GM11168 (cell line): ENCODE measurements around the gene SLC16A13.
"Not testable (repeated sequence)": the region's sequence is repeated elsewhere in the genome, so short reads cannot be mapped to it uniquely, and the experiment has no call there.

Source experiments
- in situ Hi-C: fragments of 300-500 bp; cut with MboI; formaldehyde crosslinking; loops from one replicate; pipeline ENCODE4 v1.12.0; 2022; ENCODE audit warnings: low sequenced_read_pairs; ENCODE audit not compliant: unreplicated experiment

Gene SLC16A13

GRCh38 chr17:7026471-7027115 is 9.2 kb upstream of the SLC16A13 start:
- in situ Hi-C loops = no loop called here

GRCh38 chr17:7027335-7027734 is 8.5 kb upstream of the SLC16A13 start:
- in situ Hi-C loops = no loop called here

GRCh38 chr17:7029096-7029495 is 6.7 kb upstream of the SLC16A13 start:
- in situ Hi-C loops = no loop called here

- in situ Hi-C loops = no loop called here
These were observed 6.2 kb upstream of the SLC16A13 start for GRCh38 chr17:7029659-7030058.

GRCh38 chr17:7034955-7035590 is 742 bp upstream of the SLC16A13 start:
- in situ Hi-C loops = no loop called here

GRCh38 chr17:7038025-7038862 is 2.4 kb downstream of the SLC16A13 start:
- in situ Hi-C loops = no loop called here

GRCh38 chr17:7039832-7040231 is 4.0 kb downstream of the SLC16A13 start:
- in situ Hi-C loops = no loop called here

GRCh38 chr17:7041607-7042500 is 6.0 kb downstream of the SLC16A13 start:
- in situ Hi-C loops = no loop called here

GRCh38 chr17:7042501-7043181 is 6.8 kb downstream of the SLC16A13 start:
- in situ Hi-C loops = no loop called here

- in situ Hi-C loops = no loop called here
These were observed 7.3 kb downstream of the SLC16A13 start for GRCh38 chr17:7043182-7043496.

GRCh38 chr17:7043497-7044198 is 7.8 kb downstream of the SLC16A13 start, which contains the start of gene SLC16A11:
Gene SLC16A11 (minus strand): TSS chr17:7044092. CDS start chr17:7043513, 579 bp downstream.
- in situ Hi-C loops = no loop called here

- in situ Hi-C loops = no loop called here
These were observed 9.8 kb downstream of the SLC16A13 start for GRCh38 chr17:7045492-7046126.

GRCh38 chr17:7046127-7046724 is 10.4 kb downstream of the SLC16A13 start:
- in situ Hi-C loops = no loop called here

- in situ Hi-C loops = not testable (repeated sequence)
These were observed 11.0 kb downstream of the SLC16A13 start for GRCh38 chr17:7046725-7047397.

GRCh38 chr17:7047566-7047965 is 11.8 kb downstream of the SLC16A13 start:
- in situ Hi-C loops = no loop called here

GRCh38 chr17:7048968-7049367 is 13.2 kb downstream of the SLC16A13 start:
- in situ Hi-C loops = no loop called here

- in situ Hi-C loops = loop anchor here (5.0 kb wide), 1 partner anchor 87 kb away; no protein-coding TSS in a partner anchor
These were observed 14.8 kb downstream of the SLC16A13 start for GRCh38 chr17:7050583-7050982.

GRCh38 chr17:7056386-7056785 is 20.6 kb downstream of the SLC16A13 start:
- in situ Hi-C loops = no loop called here
